ENCODE measurements around the gene CACNA1I. TPM values are rescaled to one million over a fixed set of nuclear protein-coding genes. Genes with fewer than 3 reads are reported as not detected.
A peak's percentile ranks its signal among the peaks of the same experiment; 100 is the strongest.

Gene CACNA1I
- total RNA-seq, 2 experiments from 2014 or later, result 29.2 to 30.1 TPM

DNA sequence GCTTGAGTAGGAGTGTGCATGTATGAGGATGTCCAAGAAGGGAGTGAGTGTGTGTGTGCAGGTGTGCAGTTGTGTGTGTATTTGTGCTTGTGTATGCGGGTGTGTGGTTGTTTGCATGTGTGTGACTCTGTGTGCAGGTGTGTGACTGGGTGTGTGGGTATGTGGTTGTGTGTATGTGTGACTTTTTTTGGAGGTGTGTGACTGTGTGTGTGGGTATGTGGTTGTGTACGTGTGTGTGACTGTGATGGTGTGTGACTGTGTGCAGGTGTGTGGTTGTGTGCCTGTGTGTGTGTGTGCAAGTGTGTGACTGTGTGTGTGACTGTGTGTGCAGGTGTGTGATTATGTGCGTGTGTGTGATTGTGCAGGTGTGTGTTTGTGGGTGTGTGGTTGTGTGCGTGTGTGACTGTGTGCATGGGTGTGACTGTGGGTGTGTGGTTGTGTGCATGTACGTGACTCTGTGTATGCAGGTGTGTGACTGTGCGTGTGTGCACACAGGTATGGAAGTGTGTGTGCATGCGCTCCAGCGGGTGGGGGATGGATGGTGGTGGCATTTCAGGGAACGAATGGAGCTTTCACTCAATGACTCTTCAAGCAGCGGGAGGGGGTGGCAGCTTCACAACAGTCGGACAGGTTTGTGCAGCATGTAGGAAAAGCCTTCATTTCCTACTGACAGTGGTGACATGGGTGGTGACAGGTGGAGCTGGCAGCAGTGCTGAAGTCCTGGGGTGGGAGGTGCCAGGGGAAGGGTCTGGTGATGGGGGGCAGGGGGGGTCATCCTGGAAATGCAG is 47.6 kb downstream of the CACNA1I start:
- Mint-ChIP-seq H3K36me3 (ENCODE audit: low read depth) (no peaks in the 10 kb centered on the region), H3K27ac (no peak overlapping the region), H3K4me3 (peak overlapping the region; percentile 9), H3K27me3 (peaks cover 5% of the 10 kb centered on the region), H3K9me3 (no peaks in the 10 kb centered on the region), H3K4me1 (ENCODE audit: low read depth) (peaks cover 41% of the 10 kb centered on the region)
- Histone ChIP-seq H3K36me3 (ENCODE audit: insufficient read depth, low read length) (no peaks in the 10 kb centered on the region), H3K9me3 (ENCODE audit: control insufficient read depth in 1 of 2, insufficient read depth in 1 of 2, low read length in 2 of 2) (peaks cover 0 to 4% of the 10 kb centered on the region in 2 experiments), H3K4me3 (ENCODE audit: low read length) (no peak overlapping the region), H3K27ac (ENCODE audit: low read depth in 1 of 2, low read length in 2 of 2) (no peak overlapping the region), H3K27me3 (ENCODE audit: control insufficient read depth in 1 of 2, insufficient read depth in 2 of 2, low read length in 2 of 2) (no peaks in the 10 kb centered on the region), H3K4me1 (ENCODE audit: insufficient read depth, low read length) (peaks cover 32% of the 10 kb centered on the region)
- no peak for ATAC-seq (ENCODE audit: poor library complexity)
- ChIA-PET POLR2A (no interaction called here), CTCF (no interaction called here)
- TF ChIP-seq, protein P1, sequence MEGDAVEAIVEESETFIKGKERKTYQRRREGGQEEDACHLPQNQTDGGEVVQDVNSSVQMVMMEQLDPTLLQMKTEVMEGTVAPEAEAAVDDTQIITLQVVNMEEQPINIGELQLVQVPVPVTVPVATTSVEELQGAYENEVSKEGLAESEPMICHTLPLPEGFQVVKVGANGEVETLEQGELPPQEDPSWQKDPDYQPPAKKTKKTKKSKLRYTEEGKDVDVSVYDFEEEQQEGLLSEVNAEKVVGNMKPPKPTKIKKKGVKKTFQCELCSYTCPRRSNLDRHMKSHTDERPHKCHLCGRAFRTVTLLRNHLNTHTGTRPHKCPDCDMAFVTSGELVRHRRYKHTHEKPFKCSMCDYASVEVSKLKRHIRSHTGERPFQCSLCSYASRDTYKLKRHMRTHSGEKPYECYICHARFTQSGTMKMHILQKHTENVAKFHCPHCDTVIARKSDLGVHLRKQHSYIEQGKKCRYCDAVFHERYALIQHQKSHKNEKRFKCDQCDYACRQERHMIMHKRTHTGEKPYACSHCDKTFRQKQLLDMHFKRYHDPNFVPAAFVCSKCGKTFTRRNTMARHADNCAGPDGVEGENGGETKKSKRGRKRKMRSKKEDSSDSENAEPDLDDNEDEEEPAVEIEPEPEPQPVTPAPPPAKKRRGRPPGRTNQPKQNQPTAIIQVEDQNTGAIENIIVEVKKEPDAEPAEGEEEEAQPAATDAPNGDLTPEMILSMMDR (IDR thresholded peaks at IDR 0.05), result no peak
- intact Hi-C loops (cut with DNase I, micrococcal nuclease), result loop anchor here in 1 of 2 experiments (5.0 kb wide), 1 partner anchor 334 kb away; no protein-coding TSS in a partner anchor
- DNase-seq, result no peak

DNA sequence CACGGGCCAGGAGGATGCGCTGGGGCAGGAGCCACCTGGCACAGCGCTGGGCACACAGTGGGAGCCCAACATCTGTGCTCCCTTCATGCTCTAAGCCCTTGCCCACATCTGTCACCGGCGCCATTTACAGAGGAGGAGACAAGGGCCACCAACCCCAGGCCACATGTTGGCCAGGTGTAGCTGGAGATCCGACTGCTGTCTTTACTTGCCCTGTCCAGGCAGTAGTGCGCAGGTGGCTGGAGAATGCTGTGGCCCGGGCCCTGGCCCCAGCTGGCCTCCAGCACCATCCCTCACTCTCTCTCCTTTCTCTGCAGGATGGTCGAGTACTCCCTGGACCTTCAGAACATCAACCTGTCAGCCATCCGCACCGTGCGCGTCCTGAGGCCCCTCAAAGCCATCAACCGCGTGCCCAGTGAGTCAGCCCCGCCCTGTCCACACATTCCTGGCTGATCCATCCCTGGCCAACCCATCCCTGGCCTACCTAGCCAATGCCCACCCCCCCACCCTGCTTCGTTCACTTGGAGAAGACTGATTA is 48.5 kb downstream of the CACNA1I start:
- Histone ChIP-seq H3K4me1 (ENCODE audit: insufficient read depth, low read length) (peaks cover 26% of the 10 kb centered on the region), H3K4me3 (ENCODE audit: low read length) (no peak overlapping the region), H3K27ac (ENCODE audit: low read depth in 1 of 2, low read length in 2 of 2) (no peak overlapping the region), H3K9me3 (ENCODE audit: control insufficient read depth in 1 of 2, insufficient read depth in 1 of 2, low read length in 2 of 2) (peaks cover 0 to 4% of the 10 kb centered on the region in 2 experiments), H3K27me3 (ENCODE audit: control insufficient read depth in 1 of 2, insufficient read depth in 2 of 2, low read length in 2 of 2) (no peaks in the 10 kb centered on the region), H3K36me3 (ENCODE audit: insufficient read depth, low read length) (no peaks in the 10 kb centered on the region)
- CTCF ChIA-PET, result no interaction called here
- H3K36me3 Mint-ChIP-seq (ENCODE audit: low read depth), result no peaks in the 10 kb centered on the region
- no peak for ATAC-seq (ENCODE audit: poor library complexity)
- peaks cover 5% of the 10 kb centered on the region for H3K27me3 Mint-ChIP-seq
- DNase-seq, result no peak
- peaks cover 36% of the 10 kb centered on the region for H3K4me1 Mint-ChIP-seq (ENCODE audit: low read depth)
- intact Hi-C loops (cut with DNase I, micrococcal nuclease), result loop anchor here in 1 of 2 experiments (5.0 kb wide), 1 partner anchor 333 kb away; no protein-coding TSS in a partner anchor
- POLR2A ChIA-PET, result no interaction called here
- H3K9me3 Mint-ChIP-seq, result no peaks in the 10 kb centered on the region
- no peak overlapping the region for H3K4me3 Mint-ChIP-seq
- TF ChIP-seq, protein P1 (IDR thresholded peaks at IDR 0.05), result no peak
- no peak overlapping the region for H3K27ac Mint-ChIP-seq

DNA sequence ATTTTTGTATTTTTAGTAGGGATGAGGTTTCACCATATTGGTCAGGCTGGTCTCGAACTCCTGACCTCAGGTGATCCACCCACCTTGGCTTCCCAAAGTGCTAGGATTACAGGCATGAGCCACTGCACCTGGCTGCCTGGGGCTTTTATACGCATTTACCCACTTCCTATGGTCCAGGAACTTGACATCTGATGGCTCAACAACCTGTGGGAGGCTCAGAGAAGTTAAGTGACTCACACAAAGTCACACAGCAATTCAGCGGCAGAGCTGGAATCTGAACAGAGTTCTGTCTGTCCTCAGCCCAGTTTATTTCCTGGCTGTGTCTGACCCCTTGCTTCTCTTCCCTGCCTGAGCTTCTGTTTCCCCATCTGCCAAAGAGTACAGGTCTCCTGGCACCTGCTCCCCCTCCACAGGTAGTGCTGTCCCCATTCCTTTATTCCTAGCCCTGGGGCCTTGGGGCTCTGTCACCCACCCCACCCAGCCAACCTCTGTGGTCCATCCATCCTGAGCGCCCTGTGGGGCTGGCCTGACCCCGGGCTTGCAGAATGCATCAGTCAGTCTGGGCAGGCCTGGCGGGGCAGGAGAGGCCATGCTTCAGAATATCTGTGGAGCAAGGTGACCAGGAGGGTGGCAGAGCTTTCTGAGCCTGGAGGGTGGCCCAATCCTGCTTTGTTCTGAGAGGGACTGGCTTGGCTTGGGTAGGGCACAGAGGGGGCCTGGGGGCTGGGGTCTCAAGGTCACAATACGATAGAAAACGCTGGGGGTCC is 50.6 kb downstream of the CACNA1I start:
- Histone ChIP-seq H3K27me3 (ENCODE audit: control insufficient read depth in 1 of 2, insufficient read depth in 2 of 2, low read length in 2 of 2) (no peaks in the 10 kb centered on the region), H3K27ac (ENCODE audit: low read depth in 1 of 2, low read length in 2 of 2) (no peak overlapping the region), H3K4me1 (ENCODE audit: insufficient read depth, low read length) (peaks cover 20% of the 10 kb centered on the region), H3K9me3 (ENCODE audit: control insufficient read depth in 1 of 2, insufficient read depth in 1 of 2, low read length in 2 of 2) (peaks cover 0 to under 1% of the 10 kb centered on the region in 2 experiments), H3K4me3 (ENCODE audit: low read length) (no peak overlapping the region), H3K36me3 (ENCODE audit: insufficient read depth, low read length) (no peaks in the 10 kb centered on the region)
- TF ChIP-seq, protein P1 (IDR thresholded peaks at IDR 0.05), result no peak
- Mint-ChIP-seq H3K9me3 (no peaks in the 10 kb centered on the region), H3K36me3 (ENCODE audit: low read depth) (no peaks in the 10 kb centered on the region), H3K27ac (no peak overlapping the region), H3K4me1 (ENCODE audit: low read depth) (peaks cover 21% of the 10 kb centered on the region), H3K4me3 (no peak overlapping the region), H3K27me3 (peaks cover 6% of the 10 kb centered on the region)
- CTCF ChIA-PET, result interaction anchor here (1.3 kb wide), 1 partner anchor 404 kb away, joined by 4 read pairs; no protein-coding TSS in a partner anchor
- POLR2A ChIA-PET, result no interaction called here
- ATAC-seq (ENCODE audit: poor library complexity) (no peak), DNase-seq (no peak)
- intact Hi-C loops (cut with DNase I, micrococcal nuclease), result loop anchor here in 1 of 2 experiments (1.0 to 5.0 kb wide), 2 partner anchors 84 to 319 kb away; no protein-coding TSS in a partner anchor
